Stimulated activated CD4-positive, alpha-beta T cell treated with anti-CD3 and anti-CD28 coated beads, TNF-alpha, amount 100 ng/mL, for 24 hours (primary cell): Measurements from ENCODE around the gene CCL28.
"Not testable (repeated sequence)": the region's sequence is repeated elsewhere in the genome, so short reads cannot be mapped to it uniquely, and the experiment has no call there.

ENCODE experiments used
- DNase-seq, 3 experiments: peaks; one replicate each; pipeline ENCODE4 v3.0.0-alpha.2; 2020; ENCODE audit warnings: low read depth in 3 of 3

CCL28 gene, protein sequence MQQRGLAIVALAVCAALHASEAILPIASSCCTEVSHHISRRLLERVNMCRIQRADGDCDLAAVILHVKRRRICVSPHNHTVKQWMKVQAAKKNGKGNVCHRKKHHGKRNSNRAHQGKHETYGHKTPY

DNA sequence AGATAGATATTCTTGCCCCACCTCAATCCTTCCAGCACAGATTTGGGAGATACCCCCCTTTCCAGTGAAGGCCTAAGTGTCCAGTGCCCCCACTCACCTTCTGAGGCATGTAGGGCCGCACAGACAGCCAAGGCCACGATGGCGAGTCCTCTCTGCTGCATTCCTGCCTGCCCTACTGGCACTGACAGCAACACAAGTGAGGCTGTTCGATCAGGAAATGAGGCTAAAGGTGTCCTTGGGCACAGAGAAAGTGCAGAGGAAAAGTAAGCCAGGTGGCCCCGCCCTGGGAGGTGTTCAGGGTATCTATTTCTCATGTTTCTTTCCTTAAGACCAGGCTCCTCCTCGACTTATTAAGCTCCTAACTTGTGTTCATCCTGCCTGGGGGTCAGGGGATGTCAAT lies at the start of gene CCL28:
Gene CCL28 (minus strand): TSS at position 236 of the 400 bp plus-strand sequence. CDS start 75 bp downstream, at position 161.
- no peak for DNase-seq

DNA sequence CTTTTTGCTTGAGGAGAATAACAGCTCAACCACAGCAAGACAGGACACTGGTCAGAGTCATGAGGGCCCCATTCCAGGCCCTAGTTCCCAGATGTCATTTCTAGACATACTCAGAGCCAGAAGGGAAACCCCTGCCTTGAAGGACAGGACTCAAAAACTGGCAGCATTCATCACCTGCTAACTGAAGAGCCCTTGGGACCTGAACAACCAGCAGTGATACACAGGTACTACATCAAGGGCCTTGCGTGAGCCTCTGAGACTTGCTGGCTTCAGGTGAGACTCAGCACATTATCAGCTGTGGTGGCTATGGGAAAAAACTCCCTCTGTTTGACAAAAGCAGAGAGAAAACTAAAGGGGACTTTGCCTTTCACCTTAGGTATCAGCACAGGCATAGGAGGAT lies 48.9 kb upstream of the CCL28 start:
- DNase-seq, result no peak

DNA sequence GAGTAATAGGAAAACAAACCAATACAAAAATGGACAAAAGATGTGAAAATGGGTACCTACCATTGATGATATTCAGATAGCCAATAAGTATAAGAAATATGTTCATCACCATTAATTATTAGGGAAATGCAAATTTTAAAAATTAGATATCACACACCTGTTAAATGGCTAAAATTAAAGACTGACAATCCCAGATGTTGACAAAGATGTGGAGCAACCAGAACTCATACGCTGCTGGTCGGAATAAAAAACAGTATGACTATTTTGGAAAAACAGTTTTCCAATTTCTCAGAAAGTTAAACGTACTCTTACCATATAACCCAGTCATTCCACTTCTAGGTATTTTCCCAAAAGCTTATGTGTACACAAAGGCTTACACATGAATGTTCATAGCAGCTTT lies 44.4 kb upstream of the CCL28 start:
- no peak for DNase-seq

DNA sequence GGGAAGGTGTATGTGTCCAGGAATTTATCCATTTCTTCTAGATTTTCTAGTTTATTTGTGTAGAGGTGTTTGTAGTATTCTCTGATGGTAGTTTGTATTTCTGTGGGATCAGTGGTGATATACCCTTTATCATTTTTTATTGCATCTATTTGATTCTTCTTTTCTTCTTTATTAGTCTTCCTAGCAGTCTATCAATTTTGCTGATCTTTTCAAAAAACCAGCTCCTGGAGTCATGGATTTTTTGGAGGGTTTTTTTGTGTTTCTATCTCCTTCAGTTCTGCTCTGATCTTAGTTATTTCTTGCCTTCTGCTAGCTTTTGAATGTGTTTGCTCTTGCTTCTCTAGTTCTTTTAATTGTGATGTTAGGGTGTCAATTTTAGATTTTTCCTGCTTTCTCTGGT lies 29.4 kb upstream of the CCL28 start:
- DNase-seq, result not testable (repeated sequence)

DNA sequence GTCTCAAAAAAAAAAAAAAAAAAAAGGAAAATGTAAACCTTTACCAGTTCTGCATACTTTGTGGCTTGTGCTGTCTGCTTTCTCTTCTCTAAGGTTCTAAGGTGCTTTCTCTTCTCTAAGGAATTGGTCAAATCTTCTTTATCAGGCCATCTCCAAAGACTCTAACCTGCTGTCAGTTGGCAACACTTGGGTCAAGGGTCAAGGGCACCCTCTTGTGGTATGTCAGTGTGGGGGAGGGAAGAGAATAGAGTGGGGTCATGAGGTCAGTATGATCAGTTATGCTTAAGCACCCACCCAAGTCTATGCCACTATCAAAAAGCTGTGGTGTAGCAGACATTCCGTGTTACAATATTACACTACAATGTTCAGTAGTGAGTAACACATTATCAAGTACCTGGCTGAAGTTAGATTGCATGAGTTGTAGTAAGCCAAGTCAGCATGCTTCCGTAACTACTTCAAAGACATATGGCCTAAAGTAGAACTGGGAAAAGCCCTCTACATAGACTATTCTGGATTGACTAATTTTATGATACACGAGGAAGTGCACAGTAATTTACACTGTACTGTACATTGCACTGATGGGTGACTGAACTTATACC lies 25.0 kb upstream of the CCL28 start:
- no peak for DNase-seq

DNA sequence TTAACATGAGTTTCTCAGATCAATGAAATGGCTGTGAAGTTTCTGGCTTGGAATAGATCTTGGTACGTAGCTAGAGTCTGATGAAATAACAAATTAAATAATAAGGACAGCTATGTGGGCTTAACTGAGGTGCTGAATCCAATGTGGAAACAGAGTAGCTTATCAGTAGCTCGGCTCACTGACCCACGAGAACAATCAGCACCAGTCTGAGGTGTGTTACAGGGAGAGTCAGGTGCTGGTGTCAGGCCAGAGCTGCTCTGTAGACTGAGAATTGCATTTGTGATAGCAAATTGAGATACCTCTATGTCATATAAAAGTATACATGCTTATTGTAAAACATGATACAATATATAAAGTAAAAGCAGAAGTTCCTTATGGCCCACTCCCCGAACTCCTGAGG lies 21.2 kb upstream of the CCL28 start:
- DNase-seq, result no peak

DNA sequence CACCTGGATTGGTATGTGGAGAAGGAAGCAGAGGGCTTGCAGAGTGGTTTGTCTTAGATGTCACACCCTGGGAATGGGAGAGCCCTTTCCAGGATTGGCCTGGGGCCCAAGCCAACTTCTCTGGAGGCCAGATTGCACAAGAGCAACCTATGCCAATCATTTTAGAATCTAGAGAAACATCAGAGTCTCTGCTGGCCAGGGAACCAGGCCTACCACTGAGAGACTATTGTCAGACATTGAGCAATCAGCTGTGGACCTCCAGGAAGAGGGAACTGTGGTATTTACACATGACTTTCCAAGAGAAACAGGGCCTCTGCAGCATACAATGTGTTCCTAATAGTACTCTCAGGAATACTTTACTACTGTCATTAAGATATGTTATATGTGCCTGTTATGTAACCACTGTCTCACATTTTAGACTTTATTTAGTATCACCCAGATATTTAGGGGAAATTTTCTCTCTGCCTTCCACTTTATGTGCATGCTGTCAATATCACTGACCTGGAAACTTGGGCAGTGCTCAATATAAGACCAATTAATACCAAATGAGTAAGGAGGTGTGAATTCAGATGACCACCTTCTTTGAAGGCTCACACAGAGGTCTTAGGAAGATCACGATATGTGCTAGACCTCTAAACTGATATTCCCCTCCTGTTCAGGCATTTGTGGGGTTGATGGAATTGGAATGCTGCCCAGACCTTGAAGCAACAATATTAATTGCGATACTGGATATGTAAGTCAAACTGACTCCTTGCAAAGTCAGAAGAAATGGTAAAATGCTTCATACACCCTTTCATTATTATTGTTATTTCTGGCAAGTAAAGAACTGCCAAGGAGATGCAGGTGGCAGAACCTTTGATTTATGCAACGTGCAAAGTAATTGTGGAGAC lies 20.5 kb upstream of the CCL28 start:
- no peak for DNase-seq

DNA sequence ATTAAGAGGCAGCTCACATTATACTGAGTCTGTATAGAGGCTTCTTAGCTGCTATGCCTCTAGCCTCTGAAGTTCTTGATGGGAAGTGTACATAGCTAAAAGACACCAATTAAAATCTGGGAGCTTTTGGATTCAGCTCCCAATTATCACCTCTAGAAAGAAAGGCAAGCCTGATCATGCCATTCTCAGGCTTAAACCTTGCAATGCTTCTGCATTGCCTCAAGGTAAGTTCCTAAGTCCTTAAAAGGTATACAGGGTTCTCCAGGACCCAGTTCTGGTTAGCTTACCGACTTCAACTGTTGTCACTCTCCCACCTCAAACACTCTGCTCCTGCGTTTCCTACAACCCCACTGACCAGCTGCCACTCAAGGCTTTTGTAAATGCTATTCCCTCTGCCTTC lies 17.5 kb upstream of the CCL28 start:
- DNase-seq, result no peak

DNA sequence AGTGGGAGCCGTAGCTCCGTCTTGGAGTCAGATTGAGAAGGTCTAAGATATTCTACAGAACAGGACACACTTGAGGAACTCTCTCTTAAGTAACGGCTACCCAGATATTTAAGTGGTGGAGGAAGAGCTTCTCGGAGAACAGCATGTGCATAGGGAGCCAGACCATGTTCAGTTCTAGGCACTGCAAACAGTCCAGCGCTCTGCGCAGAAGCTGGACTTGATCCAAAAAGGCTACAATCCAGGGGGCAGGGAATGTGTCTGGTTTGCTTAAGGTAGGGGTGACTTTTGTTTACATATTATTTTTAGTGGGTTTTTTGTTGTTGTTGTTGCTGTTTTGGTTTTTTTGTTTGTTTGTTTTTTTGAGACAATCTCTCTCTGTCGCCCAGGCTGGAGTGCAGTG lies 16.8 kb upstream of the CCL28 start:
- DNase-seq, result no peak

DNA sequence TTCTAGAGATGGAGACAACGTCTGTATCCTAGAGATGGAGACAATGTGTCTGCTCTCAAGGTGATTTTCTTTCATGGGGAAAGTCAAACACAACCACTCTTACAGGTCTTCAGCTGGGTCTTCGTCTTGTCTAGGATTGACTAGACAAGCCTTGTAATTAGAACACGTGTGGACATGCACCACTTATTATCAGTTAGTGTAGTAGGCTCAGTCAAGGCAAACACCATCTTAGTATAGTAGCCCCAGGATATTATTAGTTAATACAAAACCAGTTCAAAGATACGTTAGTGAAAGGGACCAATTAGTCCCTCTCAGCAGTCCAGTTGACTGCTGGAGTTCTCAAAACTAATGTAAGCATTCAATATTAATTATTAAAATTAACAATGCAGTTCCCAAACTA lies 15.1 kb upstream of the CCL28 start:
- DNase-seq, result no peak

DNA sequence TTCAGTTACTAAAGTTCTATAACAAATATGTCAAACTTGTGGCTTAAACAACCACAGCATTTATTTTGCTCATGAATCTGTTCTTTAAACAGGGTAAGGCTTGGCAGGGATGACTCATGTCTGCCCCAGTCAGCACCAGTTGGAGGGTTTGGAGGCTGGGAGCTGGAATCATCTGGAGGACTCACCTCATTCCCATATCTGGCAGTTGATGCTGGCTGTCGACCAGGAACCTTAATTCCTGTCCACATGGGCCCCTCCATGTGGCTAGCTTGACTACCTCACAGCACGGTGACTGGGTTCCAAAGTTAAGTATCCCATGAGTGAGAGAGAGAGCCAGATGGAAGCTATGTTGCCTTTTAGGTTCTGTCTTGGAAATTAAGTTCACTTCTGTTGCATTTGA lies 13.8 kb upstream of the CCL28 start:
- no peak for DNase-seq

DNA sequence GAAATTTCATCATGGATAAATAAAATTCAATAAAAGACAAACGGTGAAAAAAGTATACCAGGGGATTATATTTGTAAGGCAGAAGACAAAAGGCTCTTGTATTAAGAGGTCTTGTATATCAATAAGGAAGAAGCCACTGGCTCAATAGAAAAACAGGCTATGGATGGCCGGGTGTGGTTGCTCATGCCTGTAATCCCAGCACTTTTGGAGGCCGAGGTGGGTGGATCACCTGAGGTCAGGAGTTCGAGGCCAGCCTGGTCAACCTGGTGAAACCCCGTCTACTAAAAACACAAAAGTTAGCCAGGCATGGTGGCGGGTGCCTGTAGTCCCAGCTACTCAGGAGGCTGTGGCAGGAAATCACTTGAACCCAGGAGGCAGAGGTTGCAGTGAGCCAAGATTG lies 10.9 kb upstream of the CCL28 start:
- not testable (repeated sequence) for DNase-seq

DNA sequence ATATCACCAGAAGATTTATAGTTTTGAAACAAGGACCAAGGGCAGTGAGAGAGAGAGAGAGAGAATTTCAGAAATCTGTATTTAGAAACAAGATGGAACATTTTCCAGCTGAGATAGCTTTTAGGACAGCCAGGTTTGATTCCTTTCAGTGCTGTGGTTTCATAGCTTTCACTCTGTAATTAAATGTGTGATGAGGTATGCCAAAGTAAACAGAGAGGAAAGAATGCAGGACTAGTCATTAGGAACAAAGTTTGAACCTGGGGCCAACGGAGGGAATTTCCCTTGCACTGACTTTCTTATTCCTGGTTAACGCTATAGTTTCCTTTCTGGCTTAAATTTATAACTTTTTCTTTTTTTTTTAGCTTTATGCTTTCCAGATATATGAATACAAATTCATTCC lies 10.0 kb upstream of the CCL28 start:
- no peak for DNase-seq

DNA sequence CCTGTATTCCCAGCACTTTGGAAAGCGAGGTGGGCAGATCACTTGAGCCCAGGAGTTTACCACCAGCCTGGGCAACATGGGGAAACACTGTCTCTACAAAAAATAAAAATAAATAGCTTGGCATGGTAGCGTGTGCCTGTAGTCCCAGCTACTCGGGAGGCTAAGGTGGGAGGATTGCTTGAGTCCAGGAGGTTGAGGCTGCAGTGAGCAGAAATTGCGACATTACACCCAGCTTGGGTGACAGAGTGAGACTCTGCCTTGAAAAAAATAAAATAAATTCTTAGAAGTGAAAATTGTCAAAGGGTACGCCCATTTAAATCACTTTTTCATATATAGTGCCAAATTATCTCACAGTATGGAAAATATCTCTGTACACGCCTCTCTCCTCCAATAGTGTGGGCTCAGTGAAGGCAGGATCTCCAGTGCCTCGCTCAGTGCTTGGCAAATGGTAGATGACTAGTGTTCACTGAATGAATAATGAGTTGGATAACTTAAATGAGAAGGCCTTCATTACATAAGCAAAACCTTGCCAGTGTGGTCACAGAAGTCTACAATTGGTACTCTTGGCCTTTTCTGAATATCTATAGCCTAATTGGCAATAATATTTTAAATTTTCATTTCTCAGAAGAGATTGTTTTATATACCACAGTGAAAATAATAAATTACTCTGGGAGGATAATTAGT lies 9.4 kb upstream of the CCL28 start:
- DNase-seq, result no peak

DNA sequence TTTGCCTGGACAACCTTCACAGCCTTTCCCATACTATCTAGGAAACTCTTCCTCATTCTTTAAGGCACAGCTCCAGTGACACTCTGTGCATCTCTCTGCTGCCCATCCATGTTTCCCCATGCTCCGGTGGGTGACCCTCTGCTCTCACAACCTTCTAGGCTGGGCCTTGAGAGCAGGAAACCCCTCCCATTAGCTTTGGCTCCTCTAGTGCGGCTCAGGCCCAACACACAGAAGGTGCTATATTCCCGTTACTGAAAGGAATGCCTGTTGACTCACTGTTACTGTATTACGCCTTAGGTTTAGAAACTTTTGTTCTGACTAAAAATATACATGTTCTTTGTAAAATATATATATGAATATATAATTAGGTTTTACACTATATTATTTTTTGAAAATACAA lies 8.1 kb upstream of the CCL28 start:
- DNase-seq, result no peak

DNA sequence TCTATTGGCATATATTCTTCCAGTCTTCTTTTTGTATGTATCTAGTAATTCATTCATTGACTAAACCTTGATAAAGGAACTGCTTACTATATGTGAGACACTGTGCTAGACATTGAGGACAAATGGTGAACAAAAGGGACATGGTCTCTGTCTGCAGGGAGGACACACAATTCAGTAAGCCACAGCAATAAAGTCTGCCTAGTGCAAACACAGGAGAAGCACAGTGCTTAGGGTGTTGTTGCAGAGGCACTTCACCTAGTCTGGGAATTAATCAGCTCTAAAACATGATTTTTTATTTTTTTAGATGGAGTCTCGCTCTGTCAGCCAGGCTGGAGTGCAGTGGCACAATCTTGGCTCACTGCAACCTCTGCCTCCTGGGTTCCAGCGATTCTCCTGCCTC lies 6.4 kb upstream of the CCL28 start:
- no peak for DNase-seq

DNA sequence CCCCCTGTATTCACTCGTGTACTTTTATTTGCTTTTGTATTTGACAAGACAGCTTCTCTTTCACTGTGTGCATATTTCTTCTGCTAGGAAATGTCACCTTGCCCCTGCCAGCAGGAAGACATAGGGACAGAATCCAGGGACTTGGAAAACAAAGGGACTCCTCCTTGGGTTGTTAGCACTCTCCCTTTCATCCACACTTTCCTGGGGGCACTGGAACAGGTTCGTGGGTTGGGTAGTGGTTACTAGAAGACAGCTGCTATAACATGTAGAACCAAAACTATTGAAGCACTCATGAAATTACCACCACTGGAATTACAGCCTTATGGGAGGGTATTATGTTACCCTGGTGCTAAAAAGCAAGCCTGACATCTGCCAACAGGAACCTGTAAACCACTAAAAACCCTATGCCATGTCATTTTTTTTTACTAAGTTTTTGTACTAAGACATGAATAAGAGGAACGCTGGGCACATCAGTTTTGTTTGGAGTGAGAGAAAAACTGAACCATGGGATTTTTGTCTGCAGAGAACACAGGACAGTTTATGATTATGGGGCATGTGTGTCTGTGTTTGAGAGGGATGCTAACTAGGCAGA lies 4.7 kb upstream of the CCL28 start:
- DNase-seq, result no peak

DNA sequence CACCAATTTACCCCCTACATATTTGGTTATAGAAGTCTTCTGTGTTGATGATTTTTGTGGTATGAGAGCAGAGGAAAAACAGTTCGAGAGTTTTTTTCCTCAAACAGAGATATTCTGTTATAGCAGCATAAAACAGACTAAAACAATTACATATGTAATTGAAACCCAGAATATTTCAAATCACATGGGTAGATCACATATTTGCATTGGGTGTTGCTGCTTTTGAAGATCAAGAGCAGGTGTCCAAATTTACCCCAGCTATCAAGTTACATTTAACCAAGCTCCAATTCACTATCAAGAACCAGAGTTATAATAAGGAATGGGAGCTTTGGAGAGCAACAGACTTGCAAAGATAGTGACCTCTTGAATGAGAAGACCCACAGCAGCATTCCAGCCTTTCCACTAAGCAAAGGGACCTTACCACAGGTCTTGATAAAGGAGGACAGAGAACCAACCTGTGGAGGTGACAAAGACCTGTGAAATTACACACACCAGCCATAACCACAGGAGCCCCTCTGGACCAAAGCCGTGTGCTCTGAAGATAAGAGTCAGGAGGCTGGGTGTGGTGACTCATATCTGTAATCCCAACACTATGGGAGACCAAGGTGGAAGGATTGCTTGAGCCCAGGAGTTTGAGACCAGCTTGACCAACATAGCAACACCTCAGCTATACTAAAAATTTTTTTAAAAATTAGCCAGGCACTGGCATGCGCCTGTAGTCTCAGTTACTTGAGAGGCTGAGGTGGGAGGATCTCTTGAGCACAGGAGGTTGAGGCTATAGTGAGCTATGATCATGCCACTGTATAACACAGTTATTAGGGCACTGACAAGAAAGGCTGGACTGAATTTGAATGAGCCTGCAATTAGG lies 4.0 kb upstream of the CCL28 start:
- DNase-seq, result no peak

DNA sequence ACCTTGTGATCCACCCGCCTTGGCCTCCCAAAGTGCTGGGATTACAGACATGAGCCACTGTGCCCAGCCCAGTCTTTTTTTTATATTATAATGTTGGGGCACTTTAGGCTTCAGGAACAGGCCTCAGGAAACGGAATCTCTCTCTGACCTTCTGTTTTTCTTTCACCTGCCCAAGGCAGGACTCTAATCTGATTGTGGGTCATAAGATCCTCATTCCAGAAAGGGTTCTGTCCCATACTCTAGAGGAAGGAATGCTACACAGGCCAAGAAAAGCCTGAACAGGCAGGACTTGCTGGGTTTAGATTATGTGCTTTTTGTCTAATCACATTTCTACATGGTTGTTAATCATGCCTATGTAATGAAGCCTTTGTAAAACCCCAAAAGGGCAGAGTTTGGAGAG lies 1.8 kb upstream of the CCL28 start:
- DNase-seq, result no peak

DNA sequence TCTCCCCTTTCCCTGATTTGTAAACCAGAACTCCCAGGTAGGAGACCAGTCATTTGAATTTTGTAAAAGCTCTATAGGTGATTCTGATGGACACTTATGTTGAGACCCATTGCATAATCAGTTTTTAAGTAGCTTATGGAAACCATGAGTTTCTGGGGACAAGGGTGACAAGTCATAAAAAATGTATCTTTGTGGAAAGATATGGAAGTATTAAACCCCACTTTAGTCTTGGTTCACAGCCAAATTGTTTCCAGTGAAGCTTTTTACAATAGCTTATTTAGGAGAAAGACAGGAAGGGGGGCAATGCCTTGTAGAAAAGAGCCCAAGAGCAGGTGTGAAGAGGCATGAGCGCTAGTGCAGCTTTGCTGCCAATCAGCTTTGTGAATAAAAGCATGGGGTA lies 453 bp upstream of the CCL28 start:
- no peak for DNase-seq

DNA sequence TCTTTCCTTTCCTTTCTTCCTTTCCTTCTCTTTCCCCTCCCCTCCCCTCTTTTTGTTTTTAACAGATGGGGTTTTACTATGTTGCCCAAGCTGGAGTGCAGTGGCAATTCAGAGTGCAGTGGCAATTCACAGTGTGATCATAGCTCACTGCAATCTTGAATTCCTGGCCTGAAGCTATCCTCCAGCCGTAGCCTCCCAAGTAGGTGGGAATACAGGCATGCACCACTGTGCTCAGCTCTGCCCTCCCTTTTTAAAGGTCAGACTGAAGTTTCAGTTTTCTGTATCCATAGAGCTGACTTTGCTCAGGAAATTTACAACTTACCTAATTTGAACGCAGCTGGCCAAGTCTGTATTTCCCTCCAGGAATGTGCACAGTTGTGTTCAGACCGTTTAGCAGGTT lies 696 bp downstream of the CCL28 start:
- no peak for DNase-seq
